Measurements from ENCODE around the gene HIGD2A. TPM values are rescaled to one million over a fixed set of nuclear protein-coding genes. Genes with fewer than 3 reads are reported as not detected.

Gene HIGD2A
- total and polyA plus RNA-seq, 2 of the 13 experiments (the other 11 are each of a cell fraction or from before 2014, with no cell fraction given) = 89.2 to 146 TPM

GRCh38 chr5:176388444-176389134 lies at the start of gene HIGD2A, which contains the start of gene NOP16 (continued):
- TF ChIP-seq THRA (CRISPR knock-in tag; IDR thresholded peaks at IDR 0.05; ENCODE audit: borderline replicate concordance) (peak; percentile 38; the same call in 1 of the 2 replicates), ZNF441 (CRISPR knock-in tag; IDR thresholded peaks at IDR 0.05; ENCODE audit: borderline replicate concordance) (0 out of 2 replicates have a peak, but pooled peaks have one; percentile 51), SP5 (CRISPR knock-in tag; IDR thresholded peaks at IDR 0.05; ENCODE audit: borderline replicate concordance, low read depth) (peak; percentile 39; the same call in 1 of the 2 replicates), SMAD9 (CRISPR knock-in tag; IDR thresholded peaks at IDR 0.05) (peak; percentile 96), CREM (IDR thresholded peaks at IDR 0.05) (peak; percentile 95), CREM (CRISPR knock-in tag; IDR thresholded peaks at IDR 0.05) (no peak), MTF2 (CRISPR knock-in tag; IDR thresholded peaks at IDR 0.05; ENCODE audit: borderline replicate concordance) (peak; percentile 72; the same call in 1 of the 2 replicates), ZNF256 (CRISPR knock-in tag; conservative IDR thresholded peaks at IDR 0.05) (0 out of 2 replicates have a peak, but pooled peaks have one; percentile 48), HOXA5 (CRISPR knock-in tag; IDR thresholded peaks at IDR 0.05) (0 out of 2 replicates have a peak, but pooled peaks have one; percentile 1), STAT5B (CRISPR knock-in tag; IDR thresholded peaks at IDR 0.05) (0 out of 2 replicates have a peak, but pooled peaks have one; percentile 73), ATF1 (CRISPR knock-in tag; IDR thresholded peaks at IDR 0.05) (peak; percentile 86), RFX3 (CRISPR knock-in tag; IDR thresholded peaks at IDR 0.05) (no peak), ZFX (CRISPR knock-in tag; IDR thresholded peaks at IDR 0.05; ENCODE audit: low read depth) (peak; percentile 85), ZNF614 (CRISPR knock-in tag; IDR thresholded peaks at IDR 0.05; ENCODE audit: borderline replicate concordance) (peak; percentile 42; the same call in 1 of the 2 replicates), FOXP4 (CRISPR knock-in tag; IDR thresholded peaks at IDR 0.05) (no peak), HOXA3 (CRISPR knock-in tag; IDR thresholded peaks at IDR 0.05) (peak; percentile 52; the same call in 1 of the 2 replicates), GABPA (IDR thresholded peaks at IDR 0.05; ENCODE audit: low read depth, low read length) (peak; percentile 88), GABPA (CRISPR knock-in tag; IDR thresholded peaks at IDR 0.05; ENCODE audit: low read depth) (peak; percentile 93), NFE2 (CRISPR knock-in tag; IDR thresholded peaks at IDR 0.05) (no peak), FOXO4 (CRISPR knock-in tag; conservative IDR thresholded peaks at IDR 0.05) (peak; percentile 95; the same call in 1 of the 2 replicates), ZNF501 (CRISPR knock-in tag; IDR thresholded peaks at IDR 0.05) (peak; percentile 98), MAZ (IDR thresholded peaks at IDR 0.05; ENCODE audit: borderline replicate concordance, low read depth, low read length) (peak; percentile 96; the same call in 1 of the 2 replicates), MAZ (CRISPR knock-in tag; IDR thresholded peaks at IDR 0.05; ENCODE audit: low read depth) (peak; percentile 21), CCDC6 (CRISPR knock-in tag; IDR thresholded peaks at IDR 0.05) (peak; percentile 77; the same call in 1 of the 2 replicates), KLF13 (CRISPR knock-in tag; IDR thresholded peaks at IDR 0.05) (no peak)

All from HepG2 (cell line).